Keratinocyte (primary cell): ENCODE data around the gene PSAP.

Source experiments
- CTCF ChIP-seq, 3 experiments: IDR thresholded peaks in 1 of 3; conservative IDR thresholded peaks in 1 of 3; optimal IDR thresholded peaks in 1 of 3; 2 replicates in 2 of 3; 3 replicates in 1 of 3; pipeline versions ENCODE3 to v1.5.1; 2011; ENCODE audit warnings: low read length in 3 of 3, mild to moderate bottlenecking in 3 of 3, moderate library complexity in 2 of 3, control low read depth in 1 of 3, inconsistent platforms in 1 of 3; ENCODE audit not compliant: insufficient read depth in 2 of 3; ENCODE audit errors: extremely low read depth in 1 of 3
- EZH2 ChIP-seq: IDR thresholded peaks from one replicate; pipeline ENCODE4 v1.6.1; 2012; ENCODE audit warnings: inconsistent platforms, mild to moderate bottlenecking, low read length, moderate library complexity

- no peak for TF ChIP-seq CTCF (optimal IDR thresholded peaks at IDR 0.05 in 1 of 3, IDR thresholded peaks at IDR 0.05 in 1 of 3, conservative IDR thresholded peaks at IDR 0.05 in 1 of 3; ENCODE audit: extremely low read depth in 1 of 3, insufficient read depth in 2 of 3, low read length in 3 of 3)
- TF ChIP-seq EZH2, result no peak
Observed at GRCh38 chr10:71777213-71777985, 73.7 kb downstream of the PSAP start.
